ENCODE measurements around the gene AIF1.

AIF1 gene

DNA sequence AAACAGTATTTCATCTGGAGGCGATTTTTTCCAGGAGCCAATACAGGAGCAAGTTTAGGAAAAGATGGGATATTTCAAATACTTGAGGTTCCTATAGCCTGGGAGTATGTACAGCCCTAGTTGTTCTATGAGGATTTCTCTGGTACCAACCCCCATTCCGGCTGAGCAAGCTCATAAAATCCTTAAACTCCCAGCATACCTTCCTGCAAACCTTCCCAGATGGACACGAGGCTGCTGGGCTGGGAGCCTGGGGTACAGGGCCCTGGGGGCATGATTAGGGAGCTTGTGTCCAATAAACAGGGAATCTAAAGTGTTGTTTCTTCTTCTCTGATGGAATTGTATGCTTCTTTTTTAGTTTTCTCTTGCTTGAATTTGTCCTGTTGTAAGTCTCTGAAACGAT lies 7.0 kb downstream of the AIF1 start:
- DNase-seq: no peak

DNA sequence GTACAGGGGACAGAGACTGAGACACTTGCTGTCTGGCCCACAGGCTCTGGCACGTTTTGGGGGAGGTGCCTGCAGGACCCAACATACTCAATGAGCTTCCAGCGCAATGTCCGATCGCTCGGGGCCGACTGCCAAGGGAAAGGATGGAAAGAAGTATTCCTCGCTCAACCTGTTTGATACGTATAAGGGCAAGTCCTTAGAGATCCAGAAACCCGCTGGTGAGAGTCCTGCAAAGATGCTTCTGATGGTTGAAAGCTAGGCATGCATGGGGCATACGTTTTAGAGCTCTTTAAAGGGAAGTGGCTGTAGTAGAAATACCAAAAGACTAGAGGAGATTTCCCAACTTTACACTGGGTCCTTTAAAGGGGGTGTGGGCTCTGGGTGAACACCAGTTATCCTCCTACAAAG lies 7.7 kb downstream of the AIF1 start:
- DNase-seq: no peak

DNA sequence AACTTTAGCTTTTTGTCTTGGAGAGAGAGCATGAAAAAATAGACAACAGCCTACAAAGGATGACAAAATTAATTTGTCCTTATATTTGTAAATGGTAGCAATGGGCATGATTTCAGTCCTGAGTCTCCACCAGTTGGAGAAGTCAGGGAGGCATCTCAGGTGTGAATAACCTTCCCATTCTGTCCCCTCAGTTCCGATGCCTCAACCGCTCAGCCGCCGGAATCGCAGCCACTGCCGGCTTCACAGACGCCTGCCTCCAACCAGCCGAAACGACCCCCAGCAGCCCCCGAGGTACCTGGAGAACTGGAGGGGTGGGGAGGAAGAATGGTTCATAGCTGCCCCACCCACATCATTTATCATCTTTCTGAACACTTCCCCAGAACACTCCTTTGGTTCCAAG lies 9.0 kb downstream of the AIF1 start:
- no peak for DNase-seq

DNA sequence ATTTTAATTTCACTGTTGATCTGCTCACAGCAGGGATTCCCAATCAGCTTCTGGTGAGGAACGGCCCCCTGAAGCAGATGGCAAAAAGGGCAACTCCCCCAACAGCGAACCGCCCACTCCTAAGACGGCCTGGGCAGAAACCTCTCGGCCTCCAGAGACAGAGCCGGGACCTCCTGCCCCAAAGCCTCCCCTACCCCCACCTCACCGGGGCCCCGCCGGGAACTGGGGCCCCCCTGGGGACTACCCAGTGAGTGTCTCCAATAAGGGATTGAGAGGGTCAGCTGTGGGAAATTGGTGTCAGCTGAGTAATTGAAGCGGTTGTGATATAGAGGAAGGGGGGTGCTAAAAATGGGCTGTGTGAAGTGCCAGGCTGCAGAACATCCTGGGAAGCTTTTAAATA lies 11.9 kb downstream of the AIF1 start:
- no peak for DNase-seq

DNA sequence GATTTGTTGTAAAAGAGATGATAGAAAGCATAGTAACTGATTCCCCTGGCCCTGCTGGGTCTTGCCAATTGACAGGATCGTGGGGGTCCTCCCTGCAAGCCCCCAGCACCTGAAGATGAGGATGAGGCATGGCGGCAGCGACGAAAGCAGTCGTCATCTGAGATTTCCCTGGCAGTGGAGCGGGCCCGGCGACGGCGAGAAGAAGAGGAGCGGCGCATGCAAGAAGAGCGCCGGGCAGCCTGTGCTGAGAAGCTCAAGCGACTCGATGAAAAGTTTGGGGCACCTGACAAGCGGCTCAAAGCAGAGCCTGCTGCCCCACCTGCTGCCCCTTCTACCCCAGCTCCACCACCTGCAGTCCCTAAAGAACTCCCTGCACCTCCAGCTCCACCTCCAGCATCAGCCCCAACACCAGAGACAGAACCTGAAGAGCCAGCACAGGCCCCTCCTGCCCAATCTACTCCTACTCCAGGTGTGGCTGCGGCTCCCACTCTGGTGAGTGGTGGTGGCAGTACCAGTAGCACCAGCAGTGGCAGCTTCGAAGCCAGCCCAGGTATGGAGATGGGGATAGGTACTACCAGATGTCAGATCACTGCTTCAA lies 12.8 kb downstream of the AIF1 start:
- DNase-seq: no peak

DNA sequence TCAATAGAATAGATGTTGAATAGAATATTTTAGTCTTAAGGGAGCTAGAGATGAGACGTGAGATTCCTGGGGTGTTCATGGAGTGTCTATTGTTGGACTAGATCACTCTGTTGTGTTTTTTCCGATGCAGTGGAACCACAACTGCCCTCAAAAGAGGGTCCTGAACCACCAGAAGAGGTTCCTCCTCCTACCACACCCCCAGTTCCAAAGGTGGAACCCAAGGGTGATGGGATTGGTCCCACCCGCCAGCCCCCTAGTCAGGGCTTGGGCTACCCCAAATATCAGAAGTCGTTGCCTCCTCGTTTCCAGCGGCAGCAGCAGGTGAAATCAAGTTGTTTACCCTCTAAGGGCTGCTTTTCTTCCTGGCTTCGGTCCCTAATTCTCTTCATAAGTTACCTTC lies 14.0 kb downstream of the AIF1 start:
- DNase-seq: no peak

DNA sequence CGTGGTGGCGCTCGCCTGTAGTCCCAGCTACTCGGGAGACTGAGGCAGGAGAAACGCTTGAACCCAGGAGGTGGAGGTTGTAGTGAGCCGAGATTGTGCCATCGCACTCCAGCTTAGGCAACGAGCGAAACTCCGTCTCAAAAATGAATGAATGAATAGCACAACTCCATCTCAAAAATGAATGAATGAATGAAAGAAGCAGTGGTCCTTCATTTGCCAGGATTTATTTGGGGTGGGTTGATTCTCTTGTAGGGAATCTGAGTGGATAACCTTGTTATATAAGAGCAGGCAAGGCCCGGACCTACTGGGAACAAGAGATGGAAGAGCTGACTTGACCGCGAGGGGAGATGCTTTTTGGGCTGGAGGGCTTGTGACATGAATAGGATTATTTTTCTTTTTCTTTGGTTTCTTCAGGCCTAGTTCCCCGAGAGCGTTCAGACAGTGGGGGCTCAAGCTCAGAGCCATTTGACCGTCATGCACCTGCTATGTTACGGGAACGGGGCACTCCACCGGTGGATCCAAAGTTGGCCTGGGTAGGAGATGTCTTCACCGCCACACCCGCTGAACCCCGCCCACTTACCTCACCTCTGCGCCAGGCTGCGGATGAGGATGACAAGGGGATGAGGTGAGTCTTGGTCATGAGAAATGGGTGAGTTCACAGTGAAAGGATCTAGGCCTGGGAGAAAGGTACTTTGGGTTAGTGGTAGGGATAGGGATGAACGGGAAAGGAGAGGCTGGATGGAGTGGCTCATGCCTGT lies 15.3 kb downstream of the AIF1 start:
- DNase-seq: no peak

DNA sequence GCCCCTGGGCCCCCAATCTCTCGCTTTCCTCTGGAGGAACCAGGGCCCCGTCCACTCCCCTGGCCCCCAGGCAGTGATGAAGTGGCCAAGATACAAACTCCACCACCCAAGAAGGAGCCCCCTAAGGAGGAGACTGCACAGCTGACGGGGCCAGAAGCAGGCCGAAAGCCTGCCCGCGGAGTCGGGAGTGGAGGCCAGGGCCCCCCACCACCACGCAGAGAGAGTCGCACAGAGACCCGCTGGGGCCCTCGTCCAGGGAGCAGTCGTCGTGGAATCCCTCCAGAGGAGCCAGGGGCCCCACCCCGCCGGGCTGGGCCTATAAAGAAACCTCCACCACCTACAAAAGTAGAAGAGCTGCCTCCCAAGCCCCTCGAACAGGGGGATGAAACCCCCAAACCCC lies 16.2 kb downstream of the AIF1 start:
- no peak for DNase-seq

DNA sequence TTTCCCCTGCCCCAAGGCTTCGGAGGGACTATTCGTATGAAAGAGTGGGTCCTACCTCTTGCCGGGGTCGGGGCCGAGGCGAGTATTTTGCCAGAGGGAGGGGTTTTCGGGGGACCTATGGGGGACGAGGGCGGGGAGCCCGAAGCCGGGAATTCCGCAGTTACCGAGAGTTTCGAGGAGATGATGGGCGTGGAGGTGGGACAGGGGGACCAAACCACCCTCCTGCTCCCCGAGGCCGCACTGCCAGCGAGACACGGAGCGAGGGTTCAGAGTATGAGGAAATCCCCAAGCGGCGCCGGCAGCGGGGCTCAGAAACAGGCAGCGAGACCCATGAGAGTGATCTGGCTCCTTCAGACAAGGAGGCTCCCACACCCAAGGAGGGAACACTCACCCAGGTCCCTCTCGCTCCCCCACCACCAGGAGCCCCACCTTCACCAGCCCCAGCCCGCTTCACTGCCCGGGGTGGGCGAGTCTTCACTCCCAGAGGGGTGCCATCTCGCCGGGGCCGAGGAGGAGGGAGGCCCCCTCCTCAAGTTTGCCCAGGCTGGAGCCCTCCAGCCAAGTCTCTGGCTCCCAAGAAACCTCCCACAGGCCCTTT lies 16.7 kb downstream of the AIF1 start:
- no peak for DNase-seq

DNA sequence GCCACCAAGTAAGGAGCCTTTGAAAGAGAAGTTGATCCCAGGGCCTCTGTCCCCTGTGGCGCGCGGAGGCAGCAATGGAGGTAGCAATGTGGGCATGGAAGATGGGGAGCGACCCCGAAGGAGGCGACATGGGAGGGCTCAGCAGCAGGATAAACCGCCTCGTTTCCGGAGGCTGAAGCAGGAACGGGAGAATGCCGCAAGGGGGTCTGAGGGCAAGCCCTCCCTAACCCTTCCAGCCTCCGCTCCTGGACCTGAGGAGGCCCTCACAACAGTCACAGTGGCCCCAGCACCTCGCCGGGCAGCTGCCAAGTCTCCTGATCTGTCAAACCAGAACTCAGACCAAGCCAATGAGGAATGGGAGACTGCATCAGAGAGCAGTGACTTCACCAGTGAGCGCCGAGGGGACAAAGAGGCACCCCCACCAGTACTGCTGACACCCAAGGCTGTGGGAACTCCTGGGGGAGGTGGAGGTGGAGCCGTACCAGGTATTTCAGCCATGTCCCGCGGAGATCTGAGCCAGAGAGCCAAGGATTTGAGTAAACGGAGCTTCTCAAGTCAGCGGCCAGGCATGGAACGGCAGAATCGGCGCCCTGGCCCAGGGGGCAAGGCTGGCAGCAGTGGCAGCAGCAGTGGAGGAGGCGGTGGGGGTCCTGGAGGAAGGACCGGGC lies 17.4 kb downstream of the AIF1 start:
- DNase-seq: no peak

DNA sequence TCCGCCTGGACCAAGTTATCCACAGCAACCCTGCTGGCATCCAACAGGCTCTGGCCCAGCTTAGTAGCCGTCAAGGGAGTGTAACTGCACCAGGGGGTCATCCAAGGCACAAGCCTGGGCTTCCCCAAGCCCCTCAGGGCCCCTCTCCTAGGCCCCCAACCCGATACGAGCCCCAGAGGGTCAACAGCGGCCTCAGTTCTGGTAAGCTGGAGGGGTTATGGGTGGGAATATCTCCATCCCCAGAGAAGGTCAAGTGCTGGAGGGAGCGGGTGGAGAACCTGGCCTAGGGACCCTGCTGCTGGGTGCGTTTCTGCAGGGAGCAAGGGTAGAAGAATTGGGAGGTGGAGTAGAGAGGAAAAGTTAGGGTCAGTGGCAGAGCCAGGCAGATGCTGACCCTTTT lies 18.4 kb downstream of the AIF1 start:
- no peak for DNase-seq

DNA sequence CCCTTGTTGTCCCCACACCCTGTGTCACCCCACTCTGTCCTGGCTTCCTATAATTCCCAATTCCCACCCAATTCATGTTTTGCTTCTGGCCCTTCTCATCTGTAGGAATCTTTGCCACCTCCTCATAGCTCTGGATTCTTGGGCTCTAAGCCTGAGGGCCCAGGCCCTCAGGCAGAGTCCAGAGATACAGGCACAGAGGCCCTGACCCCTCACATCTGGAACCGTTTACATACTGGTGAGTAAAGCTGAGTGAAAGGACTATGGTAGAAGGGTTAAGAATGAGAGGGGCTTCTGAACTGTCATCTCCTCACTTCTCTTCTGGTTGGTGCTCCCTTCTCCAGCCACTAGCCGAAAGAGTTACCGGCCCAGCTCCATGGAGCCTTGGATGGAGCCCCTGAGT lies 19.1 kb downstream of the AIF1 start:
- DNase-seq: no peak

DNA sequence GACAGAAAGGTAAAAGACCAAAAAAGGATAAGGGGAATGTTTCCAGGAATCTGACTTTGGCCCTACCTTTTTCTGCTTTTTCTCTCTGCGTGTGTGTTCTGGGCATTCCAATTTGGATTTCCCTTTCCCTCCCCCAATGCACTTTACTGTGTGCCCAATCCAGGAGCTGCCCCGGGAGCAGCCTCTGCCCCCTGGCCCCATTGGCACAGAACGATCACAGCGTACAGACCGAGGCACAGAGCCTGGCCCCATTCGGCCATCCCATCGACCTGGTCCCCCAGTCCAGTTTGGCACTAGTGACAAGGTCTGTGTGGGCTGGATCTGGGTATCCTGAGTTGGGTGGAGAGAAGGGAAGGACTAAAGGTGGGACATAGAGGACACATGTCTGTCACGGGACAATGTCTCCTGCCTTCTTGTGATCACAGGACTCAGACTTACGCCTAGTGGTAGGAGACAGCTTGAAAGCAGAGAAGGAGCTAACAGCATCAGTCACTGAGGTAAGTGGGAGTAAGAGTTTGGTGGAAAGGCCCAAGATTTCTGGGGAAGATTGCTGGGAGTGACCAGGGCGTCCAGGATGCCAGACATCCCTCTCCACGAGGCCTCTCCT lies 20.0 kb downstream of the AIF1 start:
- DNase-seq: no peak

DNA sequence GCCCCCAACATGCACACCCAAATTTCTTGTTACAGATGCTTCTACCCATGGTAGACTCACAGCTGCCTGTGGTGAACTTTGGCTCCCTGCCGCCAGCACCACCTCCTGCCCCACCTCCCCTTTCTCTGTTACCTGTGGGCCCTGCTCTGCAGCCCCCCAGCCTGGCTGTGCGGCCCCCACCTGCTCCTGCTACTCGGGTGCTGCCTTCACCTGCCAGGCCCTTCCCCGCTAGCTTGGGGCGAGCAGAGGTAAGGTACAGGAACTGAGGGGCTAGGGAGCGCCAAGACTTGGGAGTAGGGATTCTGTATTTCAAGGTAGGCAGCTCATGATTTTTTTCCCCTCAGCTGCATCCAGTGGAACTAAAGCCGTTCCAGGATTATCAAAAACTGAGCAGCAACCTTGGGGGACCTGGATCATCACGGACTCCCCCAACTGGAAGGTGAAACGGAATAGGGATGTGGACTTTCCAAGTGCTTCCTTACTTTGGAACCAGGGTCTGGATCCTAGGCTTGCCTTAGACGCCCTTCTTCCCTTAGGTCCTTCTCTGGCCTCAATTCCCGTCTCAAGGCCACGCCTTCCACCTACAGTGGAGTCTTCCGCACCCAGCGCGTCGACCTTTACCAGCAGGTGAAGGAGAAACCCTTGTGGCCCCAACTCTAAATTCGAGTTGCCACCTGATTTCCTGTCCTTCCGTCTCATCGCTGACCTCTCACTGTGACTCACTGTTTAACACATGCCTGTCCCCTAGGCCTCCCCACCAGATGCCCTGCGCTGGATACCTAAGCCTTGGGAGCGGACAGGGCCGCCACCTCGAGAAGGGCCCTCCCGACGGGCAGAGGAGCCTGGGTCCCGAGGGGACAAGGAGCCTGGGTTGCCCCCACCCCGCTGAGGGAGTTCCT lies 21.9 kb downstream of the AIF1 start:
- DNase-seq: no peak

DNA sequence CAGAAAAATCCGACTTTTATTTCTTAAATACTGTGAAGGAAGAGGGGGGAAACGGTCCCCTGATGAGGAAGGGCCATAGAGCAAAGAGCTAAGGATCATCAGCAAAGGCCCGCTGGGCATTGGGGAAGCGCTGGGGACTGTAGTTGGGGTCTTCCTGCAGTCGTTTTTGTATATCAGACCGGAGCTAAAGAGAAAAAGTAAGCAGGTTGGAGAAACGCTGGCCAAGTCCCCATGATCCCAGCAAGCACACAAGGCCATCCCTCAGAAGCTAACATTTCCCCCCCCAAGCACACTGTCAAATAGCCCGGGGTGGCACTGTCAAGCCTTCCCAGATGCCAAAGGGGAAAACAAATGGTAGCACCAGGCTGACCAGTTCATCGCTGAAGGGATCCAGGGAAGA lies 24.0 kb downstream of the AIF1 start:
- no peak for DNase-seq

DNA sequence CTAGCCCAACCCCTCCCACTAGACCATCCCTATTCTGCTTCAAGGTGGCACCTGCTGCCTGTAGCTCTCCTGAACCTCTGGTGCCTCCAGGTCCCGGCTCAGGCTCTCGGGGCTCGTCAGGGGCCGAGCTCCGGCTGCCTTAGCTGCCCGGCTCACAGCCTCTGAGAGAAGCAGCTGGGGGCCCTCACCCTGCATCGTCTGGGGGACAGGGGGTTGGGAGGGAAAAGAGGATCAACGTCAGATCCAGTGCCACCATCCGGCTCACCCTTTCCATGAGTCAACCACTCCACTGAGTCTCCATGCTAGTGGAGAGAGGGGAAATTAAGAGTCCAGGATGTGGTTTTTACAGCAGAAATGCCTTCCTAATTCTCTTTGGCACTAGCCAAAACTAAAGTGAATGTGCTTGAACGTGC lies 24.4 kb downstream of the AIF1 start:
- DNase-seq: no peak

DNA sequence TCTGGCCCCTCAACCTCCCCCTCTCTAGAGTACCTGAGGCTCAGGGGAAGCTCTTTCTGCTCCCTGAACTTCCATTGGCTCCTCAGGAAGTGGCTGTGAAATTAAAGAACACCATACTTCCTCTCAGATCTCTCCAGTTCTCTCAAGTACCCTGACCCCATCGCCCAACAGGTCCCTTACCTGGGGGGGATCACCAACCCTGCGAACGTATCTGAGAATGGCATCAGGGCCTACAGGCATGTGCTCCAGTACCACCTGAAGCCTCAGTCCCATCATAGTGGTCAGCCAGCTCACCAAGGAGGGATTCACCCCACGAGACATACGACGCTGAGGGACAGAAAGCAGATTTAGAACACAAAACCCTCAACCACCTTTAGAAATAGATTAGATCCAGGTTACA lies 25.6 kb downstream of the AIF1 start:
- DNase-seq: no peak

DNA sequence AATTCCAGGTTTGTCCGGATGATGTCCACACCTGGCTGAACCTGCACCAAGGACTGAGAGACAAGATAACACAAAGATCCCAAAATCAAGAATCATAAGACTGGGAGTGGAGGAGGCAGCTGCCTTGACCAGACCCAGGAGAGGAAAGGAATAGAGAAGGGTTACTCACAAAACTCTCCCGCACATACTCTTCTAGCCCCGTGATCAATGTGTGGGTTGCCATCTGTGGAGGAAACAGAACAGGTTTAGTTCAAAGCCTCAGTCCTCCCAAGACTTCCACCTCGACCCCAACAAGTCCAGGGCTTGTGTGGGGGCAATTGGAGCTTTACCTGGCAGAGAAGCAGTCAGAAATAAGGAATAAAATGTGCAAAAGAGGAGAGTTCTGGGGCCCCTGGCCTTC lies 26.3 kb downstream of the AIF1 start:
- DNase-seq: no peak

DNA sequence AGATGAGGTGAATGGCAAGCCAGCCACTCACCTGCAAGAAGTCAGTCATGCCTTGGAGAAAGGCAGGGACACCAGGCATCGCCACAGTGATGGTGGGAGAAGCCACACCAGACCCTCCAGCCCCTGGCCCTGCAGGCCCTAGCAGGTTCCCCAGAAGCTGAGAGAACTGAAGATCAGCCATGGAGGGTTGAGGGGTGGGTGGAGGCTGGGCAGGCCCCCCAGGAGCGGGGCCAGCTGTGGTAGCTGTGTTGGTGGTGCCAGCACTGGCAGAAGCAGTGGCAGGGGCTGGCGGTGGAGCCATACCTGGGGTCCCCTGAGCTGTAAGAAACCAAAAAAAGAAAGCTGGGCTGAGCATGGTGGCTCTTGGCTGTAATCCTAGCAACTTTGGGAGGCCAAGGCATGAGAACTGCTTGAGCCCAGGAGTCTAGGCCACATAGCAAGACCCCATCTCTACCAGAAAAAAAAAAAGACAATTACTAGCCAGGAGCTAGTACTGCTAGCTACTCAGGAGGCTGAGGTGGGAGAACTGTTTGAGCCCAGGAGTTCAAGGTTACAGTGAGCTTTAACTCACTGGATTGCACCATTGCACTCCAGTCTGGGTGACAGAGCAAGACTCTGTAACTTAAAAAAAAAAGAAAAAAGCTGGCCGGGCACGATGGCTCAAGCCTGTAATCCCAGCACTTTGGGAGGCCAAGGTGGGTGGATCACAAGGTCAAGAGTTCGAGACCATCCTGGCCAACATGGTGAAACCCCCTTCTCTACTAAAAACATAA lies 27.9 kb downstream of the AIF1 start:
- no peak for DNase-seq

DNA sequence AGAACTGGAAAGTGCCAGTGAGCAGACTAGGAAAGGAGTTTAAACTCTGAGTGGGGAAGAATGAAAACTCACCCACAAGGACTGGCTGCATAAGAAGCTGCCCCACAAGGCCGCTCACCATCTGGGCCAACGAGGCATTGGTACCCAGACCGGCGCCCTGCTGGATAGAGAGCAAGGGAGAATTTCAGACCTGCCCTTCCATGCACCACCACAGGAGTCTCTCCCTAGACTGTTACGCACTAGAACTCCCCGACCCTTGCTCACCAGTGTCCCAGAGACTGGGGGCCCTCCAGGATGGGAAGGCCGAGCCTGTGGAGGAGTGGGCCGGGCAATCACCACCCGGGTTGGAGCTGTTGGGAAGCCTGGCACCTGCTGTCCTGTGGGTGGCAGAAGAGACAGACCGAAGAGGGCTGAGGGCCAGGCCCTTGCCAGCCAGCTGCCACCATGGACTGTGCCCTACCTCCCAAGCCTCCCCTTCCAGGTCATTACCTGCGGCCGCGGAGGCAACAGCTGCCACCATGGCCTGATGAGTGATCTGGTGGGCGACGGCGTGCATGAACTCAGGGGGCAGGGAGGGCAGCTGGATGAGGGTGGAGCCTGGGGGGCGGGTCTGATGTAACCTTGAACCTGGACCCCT lies 28.9 kb downstream of the AIF1 start:
- no peak for DNase-seq

DNA sequence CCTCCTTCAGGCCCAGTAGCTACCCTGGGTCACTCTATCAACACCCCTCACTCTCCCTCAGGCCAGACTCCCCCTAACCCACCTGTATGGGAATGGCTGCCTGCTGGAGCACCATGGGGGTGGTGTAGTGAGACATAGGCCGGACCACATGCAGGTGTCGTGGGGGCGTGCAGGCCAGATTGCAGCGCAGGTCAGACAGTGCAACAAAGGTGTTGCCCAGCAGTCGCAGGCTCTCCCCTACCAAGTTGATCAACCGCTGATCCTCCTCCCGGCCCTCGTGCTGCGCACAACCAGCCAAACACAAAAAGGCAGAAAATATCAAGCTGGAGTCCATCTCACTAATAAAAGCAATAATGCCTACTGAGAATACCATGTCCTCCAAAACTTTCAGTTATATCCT lies 30.3 kb downstream of the AIF1 start:
- DNase-seq: no peak

All from NCI-H2227 treated with DMSO at 0.1 percent for 48 hours (cell line).